ENCODE measurements around the gene BTG2.

DNA sequence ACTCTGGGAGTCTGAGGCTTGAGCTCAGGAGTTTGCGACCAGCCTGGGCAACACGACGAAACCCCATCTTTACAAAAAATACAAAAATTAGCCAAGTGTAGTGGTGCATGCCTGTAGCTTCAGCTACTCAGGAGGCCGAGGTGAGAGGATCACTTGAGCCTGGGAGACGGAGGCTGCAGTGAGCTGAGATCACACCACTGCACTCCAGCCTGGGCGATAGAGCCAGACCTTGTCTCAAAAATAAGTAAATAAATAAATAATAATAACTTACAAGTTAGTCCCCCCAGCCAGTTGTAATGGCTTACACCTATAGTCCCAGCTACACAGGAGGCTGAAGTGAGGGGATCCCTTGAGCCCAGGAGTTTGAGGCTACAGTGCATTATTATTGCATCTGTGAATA, 21.7 kb upstream of the BTG2 start:
- TF ChIP-seq EZH2phosphoT487 (IDR thresholded peaks at IDR 0.05; ENCODE audit: insufficient read depth, low read depth): no peak
- TF ChIP-seq EZH2 (IDR thresholded peaks at IDR 0.05; ENCODE audit: insufficient read depth, poor library complexity, severe bottlenecking): no peak
